Measurements from ENCODE around the gene TSPAN13. TPM values are rescaled to one million over a fixed set of nuclear protein-coding genes. Genes with fewer than 3 reads are reported as not detected.

Gene TSPAN13
- total RNA-seq, 1 donor from 2014 or later = 65.1 TPM

DNA sequence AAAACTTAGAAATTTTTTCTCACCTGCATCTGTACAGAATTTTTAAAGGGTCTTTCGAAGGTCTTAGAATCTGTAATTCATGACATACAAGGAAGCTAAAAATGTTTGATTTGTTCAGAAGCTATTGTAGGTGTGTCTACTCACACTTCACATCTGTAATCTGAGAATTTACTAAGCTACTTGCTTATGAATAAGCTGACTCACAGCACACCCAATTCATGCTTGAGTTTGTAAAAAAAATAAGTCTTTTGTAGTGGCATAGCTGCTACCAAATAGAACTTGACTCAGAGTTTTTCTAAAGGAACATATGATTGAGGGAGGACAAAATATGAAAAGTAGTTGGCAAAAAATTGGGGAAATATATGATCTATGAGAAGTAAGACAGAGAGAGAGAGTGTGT lies 64.0 kb downstream of the TSPAN13 start:
- Mint-ChIP-seq H3K4me3 (peak overlapping the region; percentile 1), H3K4me1 (ENCODE audit: unreplicated experiment) (peaks cover 19% of the 10 kb centered on the region), H3K9me3 (peaks cover 5% of the 10 kb centered on the region), H3K27ac (peak overlapping the region; percentile 38), H3K27me3 (no peaks in the 10 kb centered on the region), H3K36me3 (no peaks in the 10 kb centered on the region)
- TF ChIP-seq, protein P1, sequence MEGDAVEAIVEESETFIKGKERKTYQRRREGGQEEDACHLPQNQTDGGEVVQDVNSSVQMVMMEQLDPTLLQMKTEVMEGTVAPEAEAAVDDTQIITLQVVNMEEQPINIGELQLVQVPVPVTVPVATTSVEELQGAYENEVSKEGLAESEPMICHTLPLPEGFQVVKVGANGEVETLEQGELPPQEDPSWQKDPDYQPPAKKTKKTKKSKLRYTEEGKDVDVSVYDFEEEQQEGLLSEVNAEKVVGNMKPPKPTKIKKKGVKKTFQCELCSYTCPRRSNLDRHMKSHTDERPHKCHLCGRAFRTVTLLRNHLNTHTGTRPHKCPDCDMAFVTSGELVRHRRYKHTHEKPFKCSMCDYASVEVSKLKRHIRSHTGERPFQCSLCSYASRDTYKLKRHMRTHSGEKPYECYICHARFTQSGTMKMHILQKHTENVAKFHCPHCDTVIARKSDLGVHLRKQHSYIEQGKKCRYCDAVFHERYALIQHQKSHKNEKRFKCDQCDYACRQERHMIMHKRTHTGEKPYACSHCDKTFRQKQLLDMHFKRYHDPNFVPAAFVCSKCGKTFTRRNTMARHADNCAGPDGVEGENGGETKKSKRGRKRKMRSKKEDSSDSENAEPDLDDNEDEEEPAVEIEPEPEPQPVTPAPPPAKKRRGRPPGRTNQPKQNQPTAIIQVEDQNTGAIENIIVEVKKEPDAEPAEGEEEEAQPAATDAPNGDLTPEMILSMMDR (conservative IDR thresholded peaks at IDR 0.05) = no peak
- no peak for DNase-seq (ENCODE audit: extremely low spot score, unreplicated experiment)

DNA sequence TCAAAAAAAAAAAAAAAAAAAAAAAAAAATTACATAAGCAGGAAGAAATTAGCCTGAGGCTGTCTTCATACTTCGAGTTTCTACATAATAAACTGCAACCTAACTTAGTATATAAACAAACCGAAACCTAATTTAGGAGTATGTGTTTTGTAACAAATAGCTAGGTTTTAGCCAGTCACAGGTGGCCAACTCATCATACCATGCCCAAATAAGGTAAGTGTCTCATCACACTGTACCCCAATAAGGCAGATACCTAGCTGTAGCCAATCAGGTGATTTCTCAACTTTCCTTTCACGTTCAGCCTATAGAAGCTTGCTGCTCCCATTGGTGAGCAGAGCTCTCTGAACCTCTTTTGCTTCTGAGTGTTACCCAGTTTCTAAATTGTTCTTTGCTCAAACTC lies 65.2 kb downstream of the TSPAN13 start:
- Mint-ChIP-seq H3K36me3 (no peaks in the 10 kb centered on the region), H3K4me1 (ENCODE audit: unreplicated experiment) (peaks cover 19% of the 10 kb centered on the region), H3K27me3 (no peaks in the 10 kb centered on the region), H3K4me3 (no peak overlapping the region), H3K9me3 (peaks cover 5% of the 10 kb centered on the region), H3K27ac (no peak overlapping the region)
- no peak for DNase-seq (ENCODE audit: extremely low spot score, unreplicated experiment)
- TF ChIP-seq, protein P1 (conservative IDR thresholded peaks at IDR 0.05) = no peak

DNA sequence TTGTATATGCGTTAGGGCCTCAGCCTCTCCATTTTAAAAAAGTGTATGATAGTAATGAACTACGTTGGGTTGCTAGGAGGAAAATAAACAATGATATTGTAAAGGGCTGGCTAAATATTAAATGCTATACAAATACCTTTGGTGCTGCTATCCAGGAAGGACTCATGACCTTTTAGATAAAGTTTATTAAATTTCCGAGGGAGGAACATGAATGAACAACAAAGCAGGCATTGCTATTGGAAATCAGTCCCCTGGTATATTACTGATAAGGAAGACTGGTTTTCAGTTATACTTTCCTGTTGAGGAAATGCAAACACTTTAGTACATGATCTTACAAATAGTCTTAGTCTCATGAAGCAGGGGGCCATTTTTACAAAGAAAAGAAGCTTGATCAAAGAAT lies 68.5 kb downstream of the TSPAN13 start:
- H3K4me3 Mint-ChIP-seq = no peak overlapping the region
- H3K27ac Mint-ChIP-seq = no peak overlapping the region
- peaks cover 6% of the 10 kb centered on the region for H3K9me3 Mint-ChIP-seq
- no peaks in the 10 kb centered on the region for H3K27me3 Mint-ChIP-seq
- peaks cover 14% of the 10 kb centered on the region for H3K4me1 Mint-ChIP-seq (ENCODE audit: unreplicated experiment)
- TF ChIP-seq, protein P1 (conservative IDR thresholded peaks at IDR 0.05) = no peak
- DNase-seq (ENCODE audit: extremely low spot score, unreplicated experiment) = no peak
- H3K36me3 Mint-ChIP-seq = no peaks in the 10 kb centered on the region

DNA sequence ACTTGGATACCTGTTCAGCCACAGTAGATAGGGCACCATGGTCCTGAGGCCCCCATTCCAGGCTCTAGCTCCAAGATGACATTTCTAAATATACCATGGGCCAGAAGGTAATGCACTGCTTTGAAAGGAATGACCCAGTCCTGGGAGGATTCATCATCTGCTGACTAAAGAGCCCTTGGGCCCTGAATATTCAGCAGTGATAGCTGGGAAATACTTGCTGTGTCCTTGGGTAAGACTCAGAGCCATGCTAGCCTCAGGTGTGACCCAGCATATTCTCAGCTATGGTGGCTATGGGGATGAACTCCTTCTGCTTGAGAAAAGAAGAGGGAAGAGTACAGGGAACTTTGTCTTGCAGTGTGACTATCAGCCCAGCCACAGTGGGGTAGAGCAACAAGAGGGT lies 72.5 kb downstream of the TSPAN13 start:
- TF ChIP-seq, protein P1 (conservative IDR thresholded peaks at IDR 0.05) = no peak
- H3K9me3 Mint-ChIP-seq = peaks cover 11% of the 10 kb centered on the region
- H3K4me3 Mint-ChIP-seq = no peak overlapping the region
- H3K27ac Mint-ChIP-seq = no peak overlapping the region
- no peak for DNase-seq (ENCODE audit: extremely low spot score, unreplicated experiment)
- no peaks in the 10 kb centered on the region for H3K36me3 Mint-ChIP-seq
- H3K4me1 Mint-ChIP-seq (ENCODE audit: unreplicated experiment) = peaks cover 6% of the 10 kb centered on the region
- H3K27me3 Mint-ChIP-seq = no peaks in the 10 kb centered on the region

DNA sequence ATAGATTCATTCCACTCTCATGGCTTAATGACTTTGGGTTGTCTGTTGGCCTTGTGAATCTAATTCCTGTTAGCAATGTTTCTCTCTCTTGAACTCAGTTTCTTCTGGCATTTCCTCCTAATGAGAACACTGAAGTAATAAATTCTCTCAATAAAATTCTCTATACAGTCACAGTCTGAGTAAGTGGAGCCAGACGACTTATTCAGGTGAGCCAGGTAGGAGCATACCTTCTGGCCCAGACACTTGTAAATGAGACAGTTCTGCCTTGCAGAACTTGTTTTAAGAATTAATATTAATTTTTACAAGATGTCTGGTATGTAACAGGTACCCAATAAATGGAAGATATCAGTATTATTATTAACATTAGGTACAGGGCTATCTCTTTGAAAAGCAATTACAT lies 79.8 kb downstream of the TSPAN13 start:
- Mint-ChIP-seq H3K4me3 (no peak overlapping the region), H3K36me3 (no peaks in the 10 kb centered on the region), H3K27me3 (no peaks in the 10 kb centered on the region), H3K4me1 (ENCODE audit: unreplicated experiment) (peaks cover 2% of the 10 kb centered on the region), H3K9me3 (peaks cover 3% of the 10 kb centered on the region), H3K27ac (no peak overlapping the region)
- TF ChIP-seq, protein P1 (conservative IDR thresholded peaks at IDR 0.05) = no peak
- no peak for DNase-seq (ENCODE audit: extremely low spot score, unreplicated experiment)

Other genes with a start within 250 kb of the TSPAN13 start
- not detected in 2 replicates for gene LRRC72, start 226.9 kb upstream of the TSPAN13 start, total RNA-seq (ENCODE audit: low replicate concordance)
- 15.2 and 21.5 TPM in 2 replicates for gene ANKMY2, start 108.0 kb upstream of the TSPAN13 start, total RNA-seq (ENCODE audit: low replicate concordance)
- 73.3 and 89.8 TPM in 2 replicates for gene BZW2, start 107.6 kb upstream of the TSPAN13 start, total RNA-seq (ENCODE audit: low replicate concordance)
- 116 and 179 TPM in 2 replicates for gene AGR2, start 51.2 kb downstream of the TSPAN13 start, total RNA-seq (ENCODE audit: low replicate concordance)
- 5.2 and 10.4 TPM in 2 replicates for gene AGR3, start 128.2 kb downstream of the TSPAN13 start, total RNA-seq (ENCODE audit: low replicate concordance)

Measured in type B pancreatic cell (in vitro differentiated cells).